Neutrophil (primary cell): ENCODE data around the gene GABRR1.

Source experiments
- H3K27ac ChIP-seq: fragments of 200-600 bp; sonication (generic); 2 replicates; pipeline ENCODE4 v1.5.1; 2016; ENCODE audit warnings: mild to moderate bottlenecking, moderate library complexity
- H3K27me3 ChIP-seq: fragments of 200-600 bp; sonication (generic); 2 replicates; pipeline ENCODE4 v1.6.0; 2016; ENCODE audit warnings: mild to moderate bottlenecking
- H3K36me3 ChIP-seq: fragments of 200-600 bp; sonication (generic); 2 replicates; pipeline ENCODE4 v1.5.1; 2017
- H3K4me1 ChIP-seq, 2 experiments: fragments of 200-600 bp in 1 of 2; sonication (generic) in 1 of 2; 1 replicate in 1 of 2; 2 replicates in 1 of 2; pipeline versions ENCODE4 v1.5.1 to v1.6.1; 2013 to 2016; ENCODE audit warnings: low read depth in 1 of 2, low read length in 1 of 2, mild to moderate bottlenecking in 1 of 2, moderate library complexity in 1 of 2; ENCODE audit not compliant: control insufficient read depth in 1 of 2, insufficient read depth in 1 of 2
- H3K4me3 ChIP-seq, 2 experiments: fragments of 200-600 bp in 1 of 2; sonication (generic) in 1 of 2; 1 replicate in 1 of 2; 2 replicates in 1 of 2; pipeline ENCODE4 v1.5.1; 2013 to 2016; ENCODE audit warnings: low read depth in 1 of 2, low read length in 1 of 2, mild to moderate bottlenecking in 1 of 2, moderate library complexity in 1 of 2
- H3K9me3 ChIP-seq: fragments of 200-600 bp; sonication (generic); 2 replicates; pipeline ENCODE4 v1.5.1; 2016
- TF ChIP-seq, protein P1 (sequence below): fragments of 200-600 bp; sonication (generic); IDR thresholded peaks from 2 replicates; pipeline ENCODE4 v1.5.1; 2016; ENCODE audit warnings: antibody characterized with exemption

The GABRR1 gene

DNA sequence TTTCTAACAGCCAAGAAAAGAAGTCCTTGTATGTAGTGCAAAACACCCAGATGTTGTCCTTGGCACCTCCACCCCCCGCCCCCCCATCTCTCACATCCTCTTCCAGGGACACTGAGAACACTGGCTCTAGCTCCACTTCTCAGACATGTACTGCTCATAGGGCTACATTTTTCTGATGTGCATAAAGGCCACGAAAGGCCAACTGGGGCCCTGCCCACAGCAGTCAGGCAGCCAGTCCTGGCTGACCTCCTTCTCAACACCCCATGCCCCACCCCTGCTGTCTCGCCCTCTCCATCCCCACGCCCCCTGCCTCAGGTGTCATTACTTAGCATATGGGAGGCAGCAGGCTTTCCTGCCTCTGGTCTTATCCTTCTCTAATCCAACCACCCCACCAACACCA lies 11.3 kb downstream of the GABRR1 start:
- H3K9me3 ChIP-seq = no peaks in the 10 kb centered on the region
- H3K4me1 ChIP-seq = peaks cover 0 to 5% of the 10 kb centered on the region in 2 experiments
- H3K36me3 ChIP-seq = no peaks in the 10 kb centered on the region
- H3K27me3 ChIP-seq = no peaks in the 10 kb centered on the region
- TF ChIP-seq, protein P1, sequence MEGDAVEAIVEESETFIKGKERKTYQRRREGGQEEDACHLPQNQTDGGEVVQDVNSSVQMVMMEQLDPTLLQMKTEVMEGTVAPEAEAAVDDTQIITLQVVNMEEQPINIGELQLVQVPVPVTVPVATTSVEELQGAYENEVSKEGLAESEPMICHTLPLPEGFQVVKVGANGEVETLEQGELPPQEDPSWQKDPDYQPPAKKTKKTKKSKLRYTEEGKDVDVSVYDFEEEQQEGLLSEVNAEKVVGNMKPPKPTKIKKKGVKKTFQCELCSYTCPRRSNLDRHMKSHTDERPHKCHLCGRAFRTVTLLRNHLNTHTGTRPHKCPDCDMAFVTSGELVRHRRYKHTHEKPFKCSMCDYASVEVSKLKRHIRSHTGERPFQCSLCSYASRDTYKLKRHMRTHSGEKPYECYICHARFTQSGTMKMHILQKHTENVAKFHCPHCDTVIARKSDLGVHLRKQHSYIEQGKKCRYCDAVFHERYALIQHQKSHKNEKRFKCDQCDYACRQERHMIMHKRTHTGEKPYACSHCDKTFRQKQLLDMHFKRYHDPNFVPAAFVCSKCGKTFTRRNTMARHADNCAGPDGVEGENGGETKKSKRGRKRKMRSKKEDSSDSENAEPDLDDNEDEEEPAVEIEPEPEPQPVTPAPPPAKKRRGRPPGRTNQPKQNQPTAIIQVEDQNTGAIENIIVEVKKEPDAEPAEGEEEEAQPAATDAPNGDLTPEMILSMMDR = no peak
- no peak overlapping the region for H3K4me3 ChIP-seq
- H3K27ac ChIP-seq = no peak overlapping the region

DNA sequence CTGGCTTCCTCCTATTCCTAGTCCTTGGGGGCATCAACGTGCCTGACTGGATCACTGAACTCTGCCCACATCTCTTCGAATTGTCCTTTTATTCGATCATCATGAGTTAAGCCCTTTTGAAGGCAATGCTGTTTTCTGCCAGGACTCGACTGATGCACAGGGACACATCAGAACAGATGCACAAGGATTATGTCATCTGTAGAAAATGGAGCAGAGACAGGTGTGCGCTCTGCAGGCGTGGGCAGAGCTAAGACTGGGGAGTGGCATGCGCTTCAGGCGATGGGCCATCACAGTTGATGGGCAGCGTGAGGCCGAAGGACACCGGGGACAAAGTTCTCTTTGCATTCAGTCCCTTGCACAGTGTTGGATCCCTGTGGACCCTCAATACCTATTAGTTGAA lies 13.1 kb downstream of the GABRR1 start:
- no peaks in the 10 kb centered on the region for H3K9me3 ChIP-seq
- TF ChIP-seq, protein P1 = no peak
- no peak overlapping the region for H3K27ac ChIP-seq
- H3K4me3 ChIP-seq = no peak overlapping the region
- H3K4me1 ChIP-seq = peaks cover 0 to 5% of the 10 kb centered on the region in 2 experiments
- H3K36me3 ChIP-seq = no peaks in the 10 kb centered on the region
- no peaks in the 10 kb centered on the region for H3K27me3 ChIP-seq

GRCh38 chr6:89200706-89201215 lies 16.4 kb downstream of the GABRR1 start:
- H3K4me3 ChIP-seq = no peak overlapping the region
- H3K27me3 ChIP-seq = no peaks in the 10 kb centered on the region
- TF ChIP-seq, protein P1 = no peak

DNA sequence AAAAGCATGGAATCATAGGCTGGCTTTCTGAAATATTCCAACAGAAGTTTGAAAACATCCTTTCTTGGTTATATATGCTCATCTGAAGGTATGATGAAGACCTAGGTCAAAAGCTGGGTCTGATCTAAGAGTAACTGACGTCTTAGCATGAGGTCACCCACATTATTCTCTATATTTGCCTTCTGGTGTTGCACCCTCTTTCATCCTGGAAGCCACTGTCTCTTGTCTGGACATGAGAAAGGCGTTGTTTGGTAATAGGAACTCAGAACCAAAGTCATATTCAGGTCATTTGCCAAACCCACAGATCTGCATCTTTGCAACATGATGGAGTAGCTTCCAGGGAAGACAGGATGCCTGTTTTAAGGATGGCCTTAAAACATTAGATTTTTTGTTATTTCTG lies 17.6 kb downstream of the GABRR1 start:
- TF ChIP-seq, protein P1 = no peak

More at GRCh38 chr6:89200706-89201215, 16.4 kb downstream of the GABRR1 start:
- H3K27ac ChIP-seq = no peak overlapping the region
- H3K36me3 ChIP-seq = no peaks in the 10 kb centered on the region
- no peaks in the 10 kb centered on the region for H3K9me3 ChIP-seq
- no peaks in the 10 kb centered on the region for H3K4me1 ChIP-seq

DNA sequence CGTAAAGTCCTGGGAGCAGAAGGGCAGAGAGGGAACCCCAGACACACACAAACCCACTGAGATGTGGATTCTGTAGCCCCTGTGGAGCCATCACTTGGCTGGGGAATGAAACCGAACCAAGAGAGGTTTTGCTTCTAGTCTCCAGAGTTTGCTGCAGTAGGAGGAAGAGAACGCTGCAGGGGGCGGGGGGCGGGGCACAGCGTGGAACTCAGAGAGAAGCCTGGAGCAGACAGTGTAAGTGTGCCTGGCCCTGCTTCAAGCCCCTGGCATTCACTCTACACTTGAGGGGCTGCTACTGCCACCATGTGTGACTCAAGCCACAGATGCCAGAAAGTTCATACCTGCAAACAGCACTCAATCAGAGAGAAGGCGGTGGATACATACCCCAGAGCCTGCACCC lies 18.9 kb downstream of the GABRR1 start:
- Histone ChIP-seq H3K27ac (no peak overlapping the region), H3K4me3 (no peak overlapping the region), H3K9me3 (no peaks in the 10 kb centered on the region), H3K27me3 (no peaks in the 10 kb centered on the region), H3K4me1 (no peaks in the 10 kb centered on the region), H3K36me3 (no peaks in the 10 kb centered on the region)
- TF ChIP-seq, protein P1 = no peak

More for the DNA sequence above, 17.6 kb downstream of the GABRR1 start:
- no peak overlapping the region for H3K4me3 ChIP-seq
- no peak overlapping the region for H3K27ac ChIP-seq
- no peaks in the 10 kb centered on the region for H3K36me3 ChIP-seq
- H3K4me1 ChIP-seq = no peaks in the 10 kb centered on the region
- no peaks in the 10 kb centered on the region for H3K27me3 ChIP-seq
- H3K9me3 ChIP-seq = no peaks in the 10 kb centered on the region

DNA sequence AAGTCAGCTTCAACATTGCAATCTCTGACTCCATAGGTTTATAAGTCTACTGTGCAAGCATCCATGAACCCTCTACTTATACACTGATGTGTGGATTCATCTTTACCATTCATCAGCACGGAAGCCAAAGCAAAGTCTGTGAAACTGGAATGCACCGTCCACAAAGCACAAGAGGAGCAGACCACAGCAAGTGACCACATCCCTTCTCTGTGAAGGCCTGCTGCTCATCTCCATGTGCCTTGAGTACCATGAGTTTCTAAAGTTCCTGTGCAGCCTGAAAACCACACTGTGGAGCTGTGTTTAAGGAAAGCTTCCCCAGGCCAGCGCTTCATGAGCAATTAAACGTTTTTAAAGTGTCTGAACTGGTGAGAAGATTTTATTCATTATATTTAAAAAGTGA lies 20.0 kb downstream of the GABRR1 start:
- TF ChIP-seq, protein P1 = no peak
- Histone ChIP-seq H3K27ac (no peak overlapping the region), H3K4me1 (no peaks in the 10 kb centered on the region), H3K36me3 (no peaks in the 10 kb centered on the region), H3K9me3 (no peaks in the 10 kb centered on the region), H3K4me3 (no peak overlapping the region), H3K27me3 (no peaks in the 10 kb centered on the region)
